Esophagus (tissue), 2 donors: ENCODE data around the gene ALB. TPM values are rescaled to one million over a fixed set of nuclear protein-coding genes. Genes with fewer than 3 reads are reported as not detected.

Experiments used
- polyA plus RNA-seq, 2 donors: library from polyadenylated mRNA; stranded (reverse); fragments of 200-250 nt; gene quantifications; one replicate each; pipeline ENCODE4 v1.2.3, GENCODE V29; 2013
- donor health status: healthy with polysubstance abuse.
- donor health status: Bipolar disorder and iron deficiency.

The ALB gene
- polyA plus RNA-seq, 2 donors: 0.05 to 0.08 TPM

Other genes starting within 250 kb of the ALB start
- 10 to 100 TPM in 1 of 2 donors, 1 to 10 TPM in 1; 9.6 to 14.8 TPM for gene ANKRD17, start 145.5 kb upstream of the ALB start, polyA plus RNA-seq
- under 1 TPM in 1 of 2 donors, not detected in 1; 0.05 TPM for gene AFP, start 31.9 kb downstream of the ALB start, polyA plus RNA-seq
- gene AFM, start 77.5 kb downstream of the ALB start, polyA plus RNA-seq: not detected
- 1 to 10 TPM; 1.2 to 1.6 TPM for gene RASSF6, start 216.1 kb downstream of the ALB start, polyA plus RNA-seq